Epithelial cell of esophagus (primary cell): ENCODE results near the gene CNTLN.
"Not testable (repeated sequence)": the region's sequence is repeated elsewhere in the genome, so short reads cannot be mapped to it uniquely, and the experiment has no call there.

Experiments
- DNase-seq: peaks from one replicate; pipeline ENCODE4 v3.0.0; 2010; ENCODE audit warnings: low read depth
- H3K4me3 ChIP-seq: 2 replicates; pipeline ENCODE4 v1.5.1; 2011; ENCODE audit warnings: mild to moderate bottlenecking, low read length, control low read depth
- TF ChIP-seq, protein P1 (sequence below): IDR thresholded peaks from 2 replicates; pipeline ENCODE4 v1.5.1; 2011; ENCODE audit warnings: low read depth, mild to moderate bottlenecking, low read length, control low read depth, inconsistent platforms; ENCODE audit not compliant: insufficient read depth; ENCODE audit errors: missing control alignments

CNTLN gene

GRCh38 chr9:17437813-17438212 lies 303.0 kb downstream of the CNTLN start:
- H3K4me3 ChIP-seq, result no peak overlapping the region
- TF ChIP-seq, protein P1, sequence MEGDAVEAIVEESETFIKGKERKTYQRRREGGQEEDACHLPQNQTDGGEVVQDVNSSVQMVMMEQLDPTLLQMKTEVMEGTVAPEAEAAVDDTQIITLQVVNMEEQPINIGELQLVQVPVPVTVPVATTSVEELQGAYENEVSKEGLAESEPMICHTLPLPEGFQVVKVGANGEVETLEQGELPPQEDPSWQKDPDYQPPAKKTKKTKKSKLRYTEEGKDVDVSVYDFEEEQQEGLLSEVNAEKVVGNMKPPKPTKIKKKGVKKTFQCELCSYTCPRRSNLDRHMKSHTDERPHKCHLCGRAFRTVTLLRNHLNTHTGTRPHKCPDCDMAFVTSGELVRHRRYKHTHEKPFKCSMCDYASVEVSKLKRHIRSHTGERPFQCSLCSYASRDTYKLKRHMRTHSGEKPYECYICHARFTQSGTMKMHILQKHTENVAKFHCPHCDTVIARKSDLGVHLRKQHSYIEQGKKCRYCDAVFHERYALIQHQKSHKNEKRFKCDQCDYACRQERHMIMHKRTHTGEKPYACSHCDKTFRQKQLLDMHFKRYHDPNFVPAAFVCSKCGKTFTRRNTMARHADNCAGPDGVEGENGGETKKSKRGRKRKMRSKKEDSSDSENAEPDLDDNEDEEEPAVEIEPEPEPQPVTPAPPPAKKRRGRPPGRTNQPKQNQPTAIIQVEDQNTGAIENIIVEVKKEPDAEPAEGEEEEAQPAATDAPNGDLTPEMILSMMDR, result no peak
- DNase-seq, result no peak

GRCh38 chr9:17445126-17445525 lies 310.3 kb downstream of the CNTLN start:
- not testable (repeated sequence) for H3K4me3 ChIP-seq, DNase-seq

DNA sequence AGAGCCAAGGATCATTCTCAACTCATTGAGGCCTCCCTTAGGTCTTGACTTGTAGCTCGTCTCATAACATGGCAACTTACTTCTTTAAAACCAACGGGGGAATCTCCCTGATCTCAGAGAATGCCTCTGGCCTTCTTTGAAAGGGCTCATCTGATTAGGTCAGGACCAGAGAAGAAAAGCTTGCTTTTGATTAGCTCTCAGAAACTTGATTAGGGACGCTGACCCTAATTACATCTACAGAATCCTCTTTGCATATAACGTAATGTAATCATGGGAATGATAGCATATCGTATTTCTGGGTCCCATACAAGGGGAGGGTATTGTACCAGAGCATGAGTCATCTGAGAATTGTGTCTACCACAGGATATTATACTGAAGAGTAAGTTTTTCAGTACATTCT lies 318.9 kb downstream of the CNTLN start:
- DNase-seq, result no peak
- no peak overlapping the region for H3K4me3 ChIP-seq

GRCh38 chr9:17462869-17463464 lies 328.1 kb downstream of the CNTLN start:
- H3K4me3 ChIP-seq, result no peak overlapping the region
- TF ChIP-seq, protein P1, result peak; percentile 66
- DNase-seq, result peak; percentile 62

More for the DNA sequence above, 318.9 kb downstream of the CNTLN start:
- TF ChIP-seq, protein P1, result no peak

GRCh38 chr9:17470036-17470813 lies 335.4 kb downstream of the CNTLN start:
- TF ChIP-seq, protein P1, result no peak
- no peak overlapping the region for H3K4me3 ChIP-seq
- no peak for DNase-seq

DNA sequence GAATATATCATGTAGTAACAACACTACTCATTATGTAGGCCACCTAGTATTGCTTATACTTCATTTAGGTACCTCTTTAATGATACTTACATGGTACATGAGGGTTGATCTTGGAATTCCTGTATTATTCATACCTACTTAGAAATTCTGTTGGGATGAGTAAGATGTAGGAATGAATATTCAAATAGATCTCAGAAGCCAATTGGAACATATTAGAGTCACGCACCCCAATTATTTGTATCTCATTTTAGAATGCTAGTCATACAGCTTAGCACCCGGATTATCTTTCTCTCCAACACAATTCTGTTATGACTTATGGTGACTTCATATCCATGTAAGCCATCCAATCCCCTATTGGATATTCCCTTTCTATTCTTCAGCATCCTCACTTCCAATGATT lies 337.3 kb downstream of the CNTLN start:
- no peak overlapping the region for H3K4me3 ChIP-seq
- TF ChIP-seq, protein P1, result no peak
- DNase-seq, result no peak

GRCh38 chr9:17476401-17476800 lies 341.6 kb downstream of the CNTLN start:
- TF ChIP-seq, protein P1, result no peak
- H3K4me3 ChIP-seq, result no peak overlapping the region
- no peak for DNase-seq
